Measurements from ENCODE around the gene CUBN.

CUBN gene

DNA sequence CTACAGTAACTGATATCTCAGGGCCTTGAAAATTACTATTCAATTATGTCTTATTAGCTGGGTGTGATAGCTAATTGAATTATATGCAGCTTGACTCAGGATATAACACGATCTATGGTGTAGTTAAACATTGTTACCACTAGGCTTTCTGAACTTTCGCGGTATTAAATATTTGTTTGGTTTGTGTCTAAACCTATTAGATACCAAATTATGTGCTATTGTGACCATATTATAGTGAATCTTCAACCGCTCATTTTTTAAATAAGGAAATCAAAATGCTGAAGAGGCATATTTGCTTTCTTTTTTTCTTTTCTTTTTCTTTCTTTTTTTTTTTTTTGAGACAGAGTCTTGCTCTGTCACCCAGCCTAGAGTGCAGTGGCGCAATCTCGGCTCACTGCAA is 213.1 kb downstream of the CUBN start:
- DNase-seq (ENCODE audit: low spot score): no peak

DNA sequence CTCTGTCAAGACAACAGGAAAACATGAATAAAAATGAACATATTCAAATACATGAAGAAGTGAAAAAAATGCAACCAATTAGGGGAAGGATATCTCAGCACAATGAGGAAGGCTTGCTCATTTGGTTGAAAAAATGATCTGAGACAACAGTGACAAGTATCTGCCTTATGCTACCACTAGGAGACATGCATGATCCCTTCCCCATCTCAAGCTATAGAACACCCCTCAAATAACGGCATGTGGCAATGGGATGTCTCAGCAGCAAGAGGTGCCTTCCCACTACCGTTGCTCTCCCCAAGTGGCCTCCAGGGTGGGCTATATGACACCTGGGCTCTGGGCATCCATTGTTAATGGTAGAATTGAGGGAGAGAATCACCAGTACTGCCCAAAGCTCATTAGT is 214.3 kb downstream of the CUBN start:
- no peak for DNase-seq (ENCODE audit: low spot score)

- DNase-seq (ENCODE audit: low spot score): no peak
Observed at GRCh38 chr10:16913266-16913665, 216.3 kb downstream of the CUBN start.

GRCh38 chr10:16910793-16911164 is 218.8 kb downstream of the CUBN start:
- no peak for DNase-seq (ENCODE audit: low spot score)

DNA sequence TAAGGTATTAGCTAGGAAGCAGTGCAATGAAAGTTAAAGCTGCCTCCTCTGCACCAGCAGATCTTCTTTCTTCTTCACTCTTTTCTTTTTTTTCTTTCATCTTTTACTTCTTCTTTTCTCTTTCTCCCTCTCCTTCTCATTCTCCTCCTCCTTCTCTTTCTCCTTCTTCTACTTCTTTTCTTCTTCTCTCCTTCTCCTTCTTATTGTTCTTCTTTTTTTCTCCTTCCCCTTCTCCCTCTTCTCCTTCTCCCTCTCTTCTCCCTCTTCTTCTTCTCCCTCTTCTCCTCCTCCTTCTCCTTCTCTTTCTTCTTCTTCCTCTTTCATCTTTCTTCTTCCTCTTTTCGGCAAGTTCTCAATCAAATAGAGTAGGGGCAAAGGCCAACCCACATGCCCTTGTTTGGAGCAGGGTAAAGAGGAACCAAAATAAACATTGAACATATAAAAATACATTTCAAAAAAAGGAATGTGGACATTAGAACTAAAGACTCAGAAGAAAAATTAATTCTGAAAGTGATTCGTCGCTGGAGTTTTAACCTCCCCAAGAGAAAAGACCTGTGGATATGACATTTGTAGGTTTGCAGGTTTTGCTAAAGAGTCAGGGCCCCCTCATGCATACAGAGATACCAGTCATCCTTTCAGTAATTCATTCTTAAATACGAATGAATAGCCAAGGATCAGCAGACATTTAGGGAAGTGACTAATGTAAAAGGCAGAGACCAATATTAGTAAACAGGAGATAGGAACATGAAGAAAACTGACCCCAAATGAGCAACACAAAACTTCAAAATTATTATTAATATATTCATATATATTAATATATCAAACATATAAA is 219.4 kb downstream of the CUBN start:
- no peak for DNase-seq (ENCODE audit: low spot score)

DNA sequence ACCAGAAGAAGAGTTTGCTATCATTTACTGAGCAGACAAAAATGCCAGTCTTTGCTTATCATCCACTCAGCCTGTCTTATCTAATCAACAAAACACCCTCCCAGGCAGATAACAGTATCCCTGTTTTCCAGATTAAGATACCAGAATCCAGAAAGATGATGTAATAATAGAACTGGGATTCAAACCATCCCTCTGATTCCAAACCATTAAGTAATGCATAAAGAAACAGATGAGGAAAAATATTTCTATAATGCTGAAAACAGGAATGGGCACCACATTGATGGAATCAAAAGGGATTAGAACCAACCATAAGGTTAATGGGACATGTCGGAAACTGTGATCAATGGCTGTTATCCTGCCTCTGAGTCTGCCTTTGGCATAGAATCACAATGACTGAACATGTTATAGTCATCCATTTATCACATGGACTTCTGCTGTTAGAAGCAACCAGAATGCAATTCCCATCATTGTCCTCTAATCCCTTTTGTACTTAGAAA is 220.3 kb downstream of the CUBN start:
- no peak for DNase-seq (ENCODE audit: low spot score)

- DNase-seq (ENCODE audit: low spot score): no peak
Observed at GRCh38 chr10:16907687-16908086, 221.9 kb downstream of the CUBN start.

DNA sequence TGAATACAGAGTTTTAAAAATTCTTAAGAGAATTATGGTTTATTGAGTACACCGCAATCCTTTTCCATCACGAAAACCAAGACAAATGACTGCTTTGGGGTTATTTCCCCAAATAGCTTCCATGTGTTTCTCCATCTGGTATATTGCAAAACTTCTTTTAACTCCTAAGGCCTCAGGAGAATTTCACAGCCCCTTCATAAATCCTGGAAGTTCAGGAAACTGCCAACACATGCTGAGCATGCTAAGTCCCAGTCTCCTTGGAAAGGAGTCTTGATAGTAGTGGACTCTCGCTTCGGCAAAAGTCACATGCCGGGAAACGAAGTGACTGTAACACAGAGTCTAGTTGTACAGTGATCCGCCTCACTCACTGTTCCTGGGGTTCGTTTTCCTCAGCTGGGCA is 224.3 kb downstream of the CUBN start:
- DNase-seq (ENCODE audit: low spot score): no peak

GRCh38 chr10:16904639-16905061 is 225.0 kb downstream of the CUBN start:
- no peak for DNase-seq (ENCODE audit: low spot score)

GRCh38 chr10:16904049-16904448 is 225.6 kb downstream of the CUBN start:
- DNase-seq (ENCODE audit: low spot score): no peak

GRCh38 chr10:16902606-16903005 is 227.0 kb downstream of the CUBN start:
- DNase-seq (ENCODE audit: low spot score): no peak

DNA sequence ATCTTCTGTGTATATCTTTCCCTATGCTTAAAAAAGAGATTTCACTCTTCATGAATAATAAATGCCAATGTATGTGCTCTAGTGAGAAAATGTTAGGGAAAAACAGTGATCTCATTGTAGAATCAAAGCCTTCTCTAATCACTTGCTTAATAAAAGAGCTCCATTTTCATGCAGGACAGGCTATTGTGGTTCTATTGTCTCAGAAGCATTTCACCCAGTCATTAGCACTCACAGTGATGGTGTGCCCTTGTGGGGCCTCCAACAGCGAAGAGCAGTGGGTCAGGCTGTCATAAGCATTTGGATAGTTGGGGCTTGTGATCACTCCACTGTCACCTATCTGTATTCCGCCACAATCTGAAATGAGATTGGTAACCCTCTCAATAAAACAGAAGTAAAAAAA is 228.5 kb downstream of the CUBN start:
- no peak for DNase-seq (ENCODE audit: low spot score)

DNA sequence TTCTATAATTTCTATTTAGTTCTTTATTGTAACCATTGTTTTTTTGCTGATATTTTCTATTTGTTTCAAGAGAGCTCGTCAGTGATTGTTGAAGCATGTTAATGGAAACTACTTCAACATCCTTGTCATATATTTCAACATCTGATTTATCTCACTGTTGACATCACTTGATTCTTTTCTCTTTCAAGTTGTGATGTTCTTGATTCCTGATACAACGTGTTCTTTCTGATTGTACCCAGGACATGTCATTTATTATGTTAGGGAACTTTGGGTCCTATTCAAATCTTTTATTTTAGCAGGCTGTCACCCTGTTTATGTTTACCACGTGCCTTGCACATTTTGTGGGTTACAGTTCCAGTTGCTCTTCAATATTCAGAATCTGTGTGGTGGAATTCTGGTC is 232.6 kb downstream of the CUBN start:
- DNase-seq (ENCODE audit: low spot score): no peak

DNA sequence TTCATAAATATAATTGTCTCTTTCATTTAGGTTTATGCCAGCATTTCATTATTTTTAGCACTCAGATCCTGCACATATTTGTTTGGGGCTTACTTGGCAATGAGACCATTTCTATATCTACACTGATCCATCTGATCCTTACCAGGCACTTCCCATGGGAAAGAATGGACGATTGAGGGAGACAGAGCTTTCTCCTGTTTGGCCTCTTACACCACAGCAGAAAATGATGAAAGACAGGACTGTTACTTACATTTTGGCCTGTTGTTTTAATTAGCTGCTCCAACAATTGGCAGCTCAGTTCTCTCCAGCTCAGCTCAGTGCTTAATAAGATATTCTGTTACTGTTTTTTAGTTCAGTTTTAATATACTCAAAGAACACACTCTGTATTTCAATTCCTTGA is 234.8 kb downstream of the CUBN start:
- DNase-seq (ENCODE audit: low spot score): no peak

DNA sequence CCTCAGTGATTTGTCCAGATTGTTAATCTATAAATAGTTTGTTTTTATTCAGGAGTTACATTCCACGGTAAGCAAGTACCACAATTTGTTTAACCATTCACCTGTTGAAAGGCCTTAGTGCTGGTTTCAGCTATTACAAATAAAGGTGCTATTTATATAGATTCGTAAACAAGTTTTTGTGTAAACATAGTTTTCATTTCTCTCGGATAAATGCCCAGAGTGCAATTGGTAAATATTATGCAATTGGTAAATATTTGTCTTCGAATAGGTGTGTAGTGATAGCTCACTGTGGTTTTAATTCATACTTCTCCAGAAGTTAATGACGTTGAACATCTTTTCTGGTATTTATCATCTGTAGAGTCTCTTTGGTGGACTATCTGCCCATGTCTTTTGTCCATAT is 235.9 kb downstream of the CUBN start:
- DNase-seq (ENCODE audit: low spot score): no peak

DNA sequence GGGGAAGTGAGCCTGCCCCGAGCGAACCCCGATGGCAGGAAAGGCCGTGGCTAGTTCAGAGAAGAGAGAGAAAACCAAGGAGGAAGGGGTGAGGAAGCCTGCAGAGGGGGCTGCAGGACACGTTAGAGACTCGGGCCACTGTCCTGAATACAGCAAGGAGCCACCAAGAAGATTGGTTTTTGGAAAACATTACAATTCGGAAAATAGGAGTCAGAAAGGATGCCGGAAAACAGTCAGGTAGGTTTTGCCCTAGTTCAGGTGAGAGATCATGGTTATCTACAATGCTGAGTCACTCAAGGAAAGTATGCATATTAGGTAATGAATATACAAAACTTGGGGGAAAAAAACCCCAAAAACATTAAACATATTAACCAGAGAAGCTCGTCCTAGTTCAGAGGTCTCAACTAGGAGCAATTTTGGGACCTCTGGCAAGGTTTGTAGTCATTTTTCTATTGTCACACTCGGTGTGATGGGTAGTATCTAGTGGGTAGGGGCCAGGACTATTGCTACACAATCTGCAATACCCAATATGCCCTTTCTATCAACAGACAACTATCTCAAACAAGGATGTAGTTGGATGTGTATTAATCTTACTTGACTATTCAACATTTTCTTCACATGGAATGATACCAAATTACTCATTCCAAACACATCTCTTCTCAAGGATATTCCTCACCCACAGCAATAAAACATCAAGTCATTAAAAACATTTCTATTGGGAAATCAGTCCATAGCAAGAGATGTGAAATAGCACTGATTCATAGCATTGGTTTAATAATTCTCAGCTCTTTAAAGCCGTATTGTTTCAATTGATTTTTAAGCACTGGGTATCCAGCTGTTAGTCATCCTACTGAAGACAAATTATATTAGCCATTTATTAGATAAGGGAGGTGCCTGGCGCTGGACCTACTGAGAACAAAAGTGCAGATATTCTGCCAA is 238.0 kb downstream of the CUBN start:
- DNase-seq (ENCODE audit: low spot score): no peak

GRCh38 chr10:16890691-16891090 is 238.9 kb downstream of the CUBN start:
- no peak for DNase-seq (ENCODE audit: low spot score)

GRCh38 chr10:16887565-16887964 is 242.0 kb downstream of the CUBN start:
- DNase-seq (ENCODE audit: low spot score): no peak

DNA sequence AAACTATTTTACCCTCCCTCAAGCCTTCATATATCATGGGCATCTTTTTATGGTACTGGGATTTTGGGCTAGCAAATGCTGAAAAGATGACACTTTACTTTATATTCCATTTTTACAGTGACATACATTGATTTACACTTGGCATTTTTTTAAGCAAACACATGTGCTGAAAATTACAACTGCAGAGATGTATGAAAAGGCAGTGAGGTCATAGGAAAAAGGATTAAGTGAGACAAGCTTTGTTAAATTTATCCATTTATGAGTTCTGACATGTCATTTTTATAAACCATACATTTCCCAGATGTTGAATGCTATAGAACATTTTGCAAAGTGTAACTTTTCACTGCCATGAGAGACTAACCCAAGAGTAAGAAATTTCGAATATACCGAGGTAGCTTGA is 243.6 kb downstream of the CUBN start:
- no peak for DNase-seq (ENCODE audit: low spot score)

DNA sequence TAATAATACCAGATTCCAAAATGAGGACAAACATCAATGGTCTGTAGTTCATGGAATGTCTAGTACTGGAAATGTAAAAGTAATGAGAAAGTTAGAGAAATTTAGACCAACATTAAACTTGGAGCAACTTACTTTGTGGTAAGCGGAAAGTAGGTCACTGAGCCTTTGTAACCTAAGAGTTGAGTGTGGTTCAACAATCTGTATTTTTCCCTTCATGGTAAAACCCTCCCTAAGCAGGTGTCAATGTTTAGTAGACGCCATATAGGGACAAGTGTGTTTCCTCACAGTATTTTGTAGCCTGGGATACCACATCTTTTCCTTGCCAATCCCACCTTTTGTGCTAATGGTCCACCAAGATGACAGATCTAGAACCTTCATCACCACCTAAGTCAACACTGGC is 245.1 kb downstream of the CUBN start:
- DNase-seq (ENCODE audit: low spot score): no peak

GRCh38 chr10:16883084-16883483 is 246.5 kb downstream of the CUBN start:
- no peak for DNase-seq (ENCODE audit: low spot score)

- DNase-seq (ENCODE audit: low spot score): no peak
Observed at GRCh38 chr10:16870331-16870730, 259.3 kb downstream of the CUBN start.

DNA sequence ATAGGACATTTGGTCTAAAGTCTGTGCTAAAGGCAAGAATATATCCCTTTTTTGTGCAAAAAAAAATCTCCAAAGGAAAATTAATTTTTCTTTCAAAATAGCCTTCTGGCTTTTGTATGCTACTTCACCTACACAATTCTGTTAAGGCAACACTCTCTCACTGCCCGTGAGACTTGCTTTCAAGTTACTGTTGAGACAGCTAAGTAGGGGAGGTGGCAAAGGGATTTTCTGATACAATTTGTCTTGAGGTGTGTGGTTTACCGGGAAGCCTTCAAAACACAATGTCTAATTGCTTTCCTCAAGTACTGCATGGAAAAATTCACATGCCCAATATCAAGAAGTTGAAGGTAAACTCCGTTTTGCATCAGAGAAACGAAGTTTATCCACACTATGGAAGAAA is 261.6 kb downstream of the CUBN start:
- no peak for DNase-seq (ENCODE audit: low spot score)
